Adrenal gland (tissue), 5 donors: Measurements from ENCODE around the gene MYCBPAP.

Experiments
- CTCF ChIP-seq, 6 experiments: fragments of 450-650 bp in 4 of 6; fragments of 200-600 bp in 2 of 6; sonication (generic) in 1 of 6; IDR thresholded peaks; 1 replicate in 5 of 6; 2 replicates in 1 of 6; pipeline versions ENCODE4 v1.5.1 to v1.8.0; 2016 to 2021; ENCODE audit warnings: antibody characterized with exemption in 6 of 6, mild to moderate bottlenecking in 2 of 6, moderate library complexity in 1 of 6
- POLR2A ChIP-seq, 2 donors: fragments of 450-650 bp; IDR thresholded peaks; one replicate each; pipeline ENCODE4 v1.6.1; 2017; ENCODE audit warnings: antibody characterized with exemption in 2 of 2, mild to moderate bottlenecking in 2 of 2, moderate library complexity in 1 of 2
- donor health status: DM: no; HTN: no; CAD: no.

DNA sequence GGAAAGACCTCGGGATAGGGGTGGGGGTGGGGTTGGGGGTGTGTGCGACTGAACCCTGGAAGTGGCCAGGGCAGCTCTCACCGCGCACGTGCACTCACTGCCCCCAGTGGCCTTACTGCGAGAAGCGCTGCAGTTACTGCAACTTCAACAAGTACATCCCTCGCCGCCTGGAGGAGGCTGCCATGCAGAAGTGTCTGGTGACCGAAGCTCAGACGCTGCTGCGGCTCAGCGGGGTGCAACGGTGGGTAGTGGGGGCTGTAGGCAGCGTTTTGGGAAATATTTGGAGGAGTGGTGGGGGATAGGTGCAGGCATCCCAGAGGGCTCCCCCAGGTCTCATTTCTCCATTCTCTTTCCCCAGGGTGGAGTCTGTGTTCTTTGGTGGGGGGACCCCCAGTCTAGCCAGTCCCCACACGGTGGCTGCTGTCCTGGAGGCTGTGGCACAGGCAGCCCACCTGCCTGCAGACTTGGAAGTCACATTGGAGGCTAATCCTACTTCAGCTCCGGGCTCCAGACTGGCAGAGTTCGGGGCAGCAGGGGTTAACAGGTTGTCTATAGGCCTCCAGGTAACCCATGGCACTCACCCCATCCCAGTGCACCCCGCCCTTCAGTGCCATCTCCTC, 28.6 kb upstream of the MYCBPAP start:
- TF ChIP-seq POLR2A (IDR thresholded peaks at IDR 0.05) (peak in 1 of 2 donors; percentile 17), CTCF (IDR thresholded peaks at IDR 0.05) (peak in 5 of 6 experiments; percentile 29 to 60 (median 46))
